Rectal smooth muscle tissue (tissue), 1 donor: ENCODE results near the gene MAP2K7.
"Not testable (repeated sequence)": the region's sequence is repeated elsewhere in the genome, so short reads cannot be mapped to it uniquely, and the experiment has no call there.

Source experiments
- H3K27ac ChIP-seq: one replicate; pipeline ENCODE4 v1.7.0; 2013; ENCODE audit warnings: low read depth, low read length, inconsistent platforms
- H3K27me3 ChIP-seq: one replicate; pipeline ENCODE4 v1.7.0; 2013; ENCODE audit warnings: low read length; ENCODE audit not compliant: control insufficient read depth, insufficient read depth
- H3K36me3 ChIP-seq: one replicate; pipeline ENCODE4 v1.7.0; 2013; ENCODE audit warnings: low read length; ENCODE audit not compliant: control insufficient read depth, insufficient read depth
- H3K4me1 ChIP-seq: one replicate; pipeline ENCODE4 v1.7.0; 2013; ENCODE audit warnings: low read length; ENCODE audit not compliant: control insufficient read depth, insufficient read depth
- H3K4me3 ChIP-seq: one replicate; pipeline ENCODE4 v1.7.0; 2013; ENCODE audit warnings: low read length
- H3K9ac ChIP-seq: one replicate; pipeline ENCODE4 v1.7.0; 2013; ENCODE audit warnings: low read length

The MAP2K7 gene

DNA sequence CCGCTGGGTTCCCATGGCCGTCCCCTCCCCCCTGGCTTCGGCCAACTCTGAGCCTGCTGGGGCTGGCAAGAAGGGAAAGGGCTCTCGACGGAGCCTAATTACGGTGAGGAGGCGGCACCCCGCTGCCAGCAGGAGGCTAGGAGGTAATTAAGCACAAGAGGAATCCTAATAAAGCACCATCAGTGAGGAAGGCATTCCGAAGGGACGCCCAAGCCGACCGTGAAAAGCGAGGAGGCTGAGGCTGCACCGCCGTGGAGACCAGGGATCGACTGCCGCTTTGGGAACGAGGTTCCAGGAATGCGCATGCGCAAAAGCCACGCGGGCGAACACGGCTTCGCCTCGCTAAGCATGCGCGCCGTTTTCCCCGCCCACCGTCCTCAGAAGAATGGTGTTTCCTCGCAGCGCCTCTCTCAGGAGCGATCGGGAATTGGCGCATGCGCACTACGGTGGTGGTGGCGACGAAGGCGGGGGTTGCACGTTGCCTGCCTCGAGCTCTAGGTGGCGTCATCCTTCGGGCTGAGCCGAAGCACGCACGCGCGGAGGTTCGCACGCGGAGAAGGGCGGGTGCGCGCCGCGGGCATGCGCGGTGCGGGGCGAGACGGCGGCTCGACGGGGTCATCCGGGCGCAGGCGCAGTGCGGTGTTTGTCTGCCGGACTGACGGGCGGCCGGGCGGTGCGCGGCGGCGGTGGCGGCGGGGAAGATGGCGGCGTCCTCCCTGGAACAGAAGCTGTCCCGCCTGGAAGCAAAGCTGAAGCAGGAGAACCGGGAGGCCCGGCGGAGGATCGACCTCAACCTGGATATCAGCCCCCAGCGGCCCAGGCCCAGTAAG is at the start of gene MAP2K7:
TSS of gene MAP2K7 (plus strand) at position 634 of the 830 bp plus-strand sequence. CDS start at position 702, 68 bp downstream.
- Histone ChIP-seq H3K9ac (peak within 1 kb of the TSS; percentile 82), H3K4me1 (peaks cover 16% of the 10 kb centered on the region), H3K4me3 (peak within 1 kb of the TSS; percentile 89), H3K27ac (peak within 1 kb of the TSS; percentile 86), H3K27me3 (no peaks in the 10 kb centered on the region), H3K36me3 (no peaks in the 10 kb centered on the region)

DNA sequence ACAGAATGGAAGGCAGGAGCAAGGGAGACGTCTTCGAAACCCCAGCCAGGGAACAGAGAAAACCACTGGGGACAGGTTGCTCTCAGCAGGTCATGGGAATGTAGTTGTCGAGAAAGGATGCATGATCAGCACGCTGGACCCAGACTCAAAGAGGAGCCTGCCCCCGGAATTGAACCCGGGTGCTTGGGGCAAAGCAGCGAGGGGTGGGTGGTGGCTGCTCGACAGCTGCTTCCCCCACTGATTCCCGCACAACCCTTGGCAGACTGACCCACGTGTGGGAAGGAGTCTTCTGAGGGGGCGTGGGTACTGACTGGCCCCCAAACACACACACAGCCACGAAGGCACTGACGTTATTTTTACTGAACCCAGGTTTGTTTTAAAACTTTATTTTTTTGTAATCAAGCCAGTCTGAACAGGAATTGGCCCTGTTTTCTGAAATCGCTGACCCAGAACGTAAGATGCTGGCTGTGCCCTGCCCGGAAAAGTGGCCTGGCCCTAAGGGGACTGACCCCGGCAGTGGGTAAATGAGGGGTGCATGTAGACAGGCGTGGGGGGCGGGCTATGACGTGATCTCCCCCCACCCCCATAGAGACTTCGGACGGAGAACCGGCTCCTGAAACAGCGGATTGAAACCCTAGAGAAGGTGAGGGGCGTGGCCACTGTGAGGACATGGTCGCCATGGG is 48.1 kb upstream of the MAP2K7 start:
- peaks cover 9% of the 10 kb centered on the region for H3K27me3 ChIP-seq
- H3K27ac ChIP-seq: no peak overlapping the region
- H3K36me3 ChIP-seq: no peaks in the 10 kb centered on the region
- H3K4me3 ChIP-seq: no peak overlapping the region
- peaks cover 4% of the 10 kb centered on the region for H3K4me1 ChIP-seq
- H3K9ac ChIP-seq: no peak overlapping the region

DNA sequence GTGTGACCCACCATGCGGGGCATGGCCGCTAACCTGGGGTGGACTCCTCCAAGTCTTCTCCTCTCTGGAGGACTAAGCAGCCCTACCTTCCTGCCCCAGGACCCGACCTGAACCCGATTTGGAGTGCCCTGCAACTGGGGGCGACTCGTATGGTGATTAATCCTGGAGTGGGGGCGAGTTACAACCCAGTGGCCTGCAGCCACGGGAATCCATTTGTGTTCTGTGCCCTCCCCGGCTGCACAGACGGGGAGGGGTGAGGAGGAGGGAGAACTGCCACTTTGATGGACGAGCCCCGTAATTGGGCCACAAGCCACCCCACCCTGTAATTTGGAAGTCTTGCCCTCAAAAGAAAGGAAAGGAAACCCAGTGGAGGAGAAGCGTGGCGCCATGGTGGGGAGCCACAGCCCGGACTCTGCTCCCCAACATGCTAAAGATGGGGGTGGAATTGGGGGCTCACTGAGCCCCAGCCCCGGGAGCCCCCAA is 47.5 kb upstream of the MAP2K7 start:
- Histone ChIP-seq H3K36me3 (no peaks in the 10 kb centered on the region), H3K4me3 (no peak overlapping the region), H3K27ac (no peak overlapping the region), H3K4me1 (peaks cover 4% of the 10 kb centered on the region), H3K9ac (no peak overlapping the region), H3K27me3 (peaks cover 14% of the 10 kb centered on the region)

DNA sequence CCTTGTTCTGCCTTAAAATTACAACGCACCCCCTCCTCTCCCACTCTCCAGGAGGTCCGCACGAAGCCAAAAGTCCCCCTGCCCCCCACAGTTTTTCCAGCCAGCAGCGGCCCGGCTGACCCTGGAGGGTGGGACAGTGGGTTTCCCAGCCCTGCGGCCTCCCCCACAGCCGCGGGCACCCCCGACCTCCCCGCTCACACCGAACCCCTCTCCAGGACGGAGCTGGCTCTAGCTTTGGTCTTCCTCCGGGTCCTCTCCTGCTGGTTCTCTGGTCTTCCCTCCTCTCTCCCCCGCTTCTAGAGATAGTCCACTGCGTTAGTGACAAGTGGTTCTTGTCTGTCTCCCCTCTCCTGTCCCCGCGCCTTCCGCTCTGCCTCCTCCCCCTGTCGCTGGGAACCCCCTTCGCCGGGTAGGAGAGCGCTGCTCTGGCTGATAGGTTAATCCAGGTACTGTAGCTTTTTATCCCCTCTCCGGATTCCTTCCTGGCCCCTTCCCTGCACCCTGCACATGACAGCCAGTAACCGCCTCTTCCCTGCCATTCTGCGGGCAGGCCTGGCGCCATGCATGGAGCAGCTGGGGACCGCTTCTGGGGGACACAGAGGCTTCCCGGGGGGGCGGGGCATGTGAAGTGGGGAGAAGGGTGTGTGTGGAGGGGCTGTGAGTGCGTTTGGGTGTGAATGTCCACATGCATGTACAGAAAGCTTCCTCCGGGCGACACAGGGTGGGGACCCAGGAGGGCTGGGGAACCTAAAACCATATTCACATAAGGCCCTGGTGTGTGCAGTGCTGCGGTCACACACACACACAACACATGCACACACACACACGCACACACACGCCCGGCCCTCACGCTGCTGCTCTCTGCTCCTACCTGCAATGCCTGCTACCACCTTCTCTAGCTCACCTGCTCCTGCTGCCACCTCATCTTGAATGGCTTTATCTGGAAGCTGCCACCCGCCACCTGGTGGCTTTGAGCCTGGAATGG is 46.7 kb upstream of the MAP2K7 start:
- Histone ChIP-seq H3K4me3 (no peak overlapping the region), H3K27me3 (peaks cover 19% of the 10 kb centered on the region), H3K4me1 (peaks cover 5% of the 10 kb centered on the region), H3K27ac (no peak overlapping the region), H3K9ac (no peak overlapping the region), H3K36me3 (no peaks in the 10 kb centered on the region)

DNA sequence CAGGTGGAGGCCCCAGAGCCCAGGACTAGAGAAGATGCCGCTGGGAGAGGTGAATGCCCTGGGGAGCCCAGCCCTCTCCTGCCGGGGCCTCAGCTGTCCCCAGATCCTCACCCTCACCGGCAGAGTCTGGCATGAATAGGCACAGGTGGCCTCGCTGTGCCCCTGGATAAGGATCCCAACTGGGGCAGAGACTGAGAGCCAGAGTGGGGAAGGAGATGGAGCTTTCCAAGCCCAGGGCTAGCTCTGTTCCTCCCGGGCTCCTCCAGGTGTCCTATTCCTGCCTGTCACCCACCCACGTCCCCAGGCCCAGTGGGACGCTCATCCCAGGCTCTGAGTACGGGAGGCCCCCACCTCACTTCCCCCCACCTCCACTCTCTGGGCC is 46.0 kb upstream of the MAP2K7 start:
- Histone ChIP-seq H3K36me3 (no peaks in the 10 kb centered on the region), H3K4me1 (peaks cover 8% of the 10 kb centered on the region), H3K27me3 (peaks cover 19% of the 10 kb centered on the region), H3K9ac (no peak overlapping the region), H3K4me3 (no peak overlapping the region), H3K27ac (no peak overlapping the region)

DNA sequence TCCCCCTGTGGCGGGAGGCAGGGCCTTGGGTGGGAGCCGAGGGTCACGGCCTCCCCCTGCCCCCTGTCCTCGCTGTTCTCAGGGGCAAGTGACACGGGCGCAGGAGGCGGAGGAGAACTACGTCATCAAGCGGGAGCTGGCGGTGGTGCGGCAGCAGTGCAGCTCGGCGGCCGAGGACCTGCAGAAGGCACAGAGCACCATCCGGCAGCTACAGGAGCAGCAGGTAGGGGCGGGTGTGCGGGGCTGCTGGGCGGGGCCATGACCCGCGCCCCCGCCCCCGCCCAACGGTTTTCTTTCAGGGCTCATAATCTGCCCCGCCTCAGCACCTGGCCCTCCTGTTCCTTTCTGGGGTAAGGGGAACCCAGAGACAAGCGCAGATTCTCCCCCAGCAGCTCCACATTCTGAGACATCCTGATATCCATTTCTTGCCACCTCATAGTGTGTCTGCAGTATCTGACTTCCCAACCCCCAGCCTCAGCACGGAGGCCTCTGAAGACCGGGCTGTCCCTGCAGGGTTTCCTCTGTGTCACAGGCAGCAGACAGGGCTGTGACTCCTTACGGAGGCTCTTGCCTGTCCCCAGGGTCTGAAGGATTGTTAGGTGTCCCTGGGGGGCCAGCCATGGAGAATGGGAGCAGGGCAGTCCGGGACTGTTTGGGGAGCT is 45.4 kb upstream of the MAP2K7 start:
- H3K4me1 ChIP-seq: peaks cover 6% of the 10 kb centered on the region
- H3K27ac ChIP-seq: no peak overlapping the region
- no peaks in the 10 kb centered on the region for H3K36me3 ChIP-seq
- no peak overlapping the region for H3K4me3 ChIP-seq
- no peak overlapping the region for H3K9ac ChIP-seq
- peaks cover 19% of the 10 kb centered on the region for H3K27me3 ChIP-seq

DNA sequence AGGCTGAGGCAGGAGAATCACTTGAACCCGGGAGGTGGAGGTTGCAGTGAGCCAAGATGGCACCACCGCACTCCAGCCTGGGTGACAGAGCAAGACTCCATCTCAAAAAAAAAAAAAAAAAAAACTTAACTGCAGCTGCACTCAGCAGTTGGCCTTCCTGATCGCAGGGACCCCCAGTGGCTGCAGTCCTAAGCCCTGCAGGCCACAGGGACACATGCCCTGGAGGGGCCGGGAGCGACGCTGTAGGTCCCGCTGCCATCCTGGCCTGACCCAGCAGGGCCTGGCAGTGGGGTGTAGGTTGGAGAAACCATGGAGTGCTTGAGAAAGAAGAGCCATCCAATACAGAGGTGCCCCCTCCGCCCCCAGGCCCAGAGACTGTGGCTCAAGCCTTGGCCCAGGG is 44.6 kb upstream of the MAP2K7 start:
- not testable (repeated sequence) for H3K27ac ChIP-seq, H3K36me3 ChIP-seq, H3K4me1 ChIP-seq, H3K9ac ChIP-seq, H3K4me3 ChIP-seq
- H3K27me3 ChIP-seq: peaks cover 19% of the 10 kb centered on the region

DNA sequence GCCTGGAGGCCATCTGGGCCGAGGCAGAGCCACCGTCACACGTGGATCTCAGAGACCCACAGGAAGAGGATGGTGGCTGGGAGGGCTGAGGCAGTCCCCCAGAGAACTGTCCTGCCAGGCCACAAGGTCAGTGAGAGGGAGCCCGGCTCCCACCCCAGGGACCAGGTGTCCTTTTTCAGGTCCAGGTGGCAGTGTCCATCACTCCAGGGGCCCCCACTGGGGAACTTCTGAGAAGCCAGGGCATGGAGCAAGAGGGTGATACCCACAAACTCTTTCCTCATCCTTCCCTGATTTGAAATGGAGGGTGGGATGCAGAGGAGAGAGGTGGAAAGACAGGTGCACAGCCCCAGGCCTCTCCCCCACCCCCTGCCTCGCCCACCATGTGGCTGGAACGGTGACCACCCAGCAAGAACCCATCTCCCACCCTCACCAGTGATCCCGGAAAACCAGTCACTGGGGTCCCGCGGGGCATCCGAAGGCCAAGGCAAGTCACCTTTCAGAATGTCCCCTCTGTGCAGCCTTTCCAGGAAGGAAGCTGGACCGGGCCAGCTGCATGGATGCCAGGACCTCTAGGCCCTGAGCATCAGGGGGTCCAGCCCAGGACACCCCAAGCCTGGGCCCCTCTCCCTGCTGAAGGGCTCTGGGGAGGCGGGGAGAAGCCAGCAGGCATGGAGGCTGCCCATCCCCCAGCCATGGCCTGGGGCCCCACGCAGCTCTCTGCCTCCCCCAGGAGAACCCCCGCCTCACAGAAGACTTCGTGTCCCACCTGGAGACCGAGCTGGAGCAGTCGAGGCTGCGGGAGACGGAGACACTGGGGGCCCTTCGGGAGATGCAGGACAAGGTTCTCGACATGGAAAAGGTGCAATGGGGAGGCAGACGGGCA is 43.6 kb upstream of the MAP2K7 start:
- Histone ChIP-seq H3K9ac (no peak overlapping the region), H3K27ac (no peak overlapping the region), H3K27me3 (peaks cover 25% of the 10 kb centered on the region), H3K36me3 (no peaks in the 10 kb centered on the region), H3K4me1 (peaks cover 4% of the 10 kb centered on the region), H3K4me3 (no peak overlapping the region)

DNA sequence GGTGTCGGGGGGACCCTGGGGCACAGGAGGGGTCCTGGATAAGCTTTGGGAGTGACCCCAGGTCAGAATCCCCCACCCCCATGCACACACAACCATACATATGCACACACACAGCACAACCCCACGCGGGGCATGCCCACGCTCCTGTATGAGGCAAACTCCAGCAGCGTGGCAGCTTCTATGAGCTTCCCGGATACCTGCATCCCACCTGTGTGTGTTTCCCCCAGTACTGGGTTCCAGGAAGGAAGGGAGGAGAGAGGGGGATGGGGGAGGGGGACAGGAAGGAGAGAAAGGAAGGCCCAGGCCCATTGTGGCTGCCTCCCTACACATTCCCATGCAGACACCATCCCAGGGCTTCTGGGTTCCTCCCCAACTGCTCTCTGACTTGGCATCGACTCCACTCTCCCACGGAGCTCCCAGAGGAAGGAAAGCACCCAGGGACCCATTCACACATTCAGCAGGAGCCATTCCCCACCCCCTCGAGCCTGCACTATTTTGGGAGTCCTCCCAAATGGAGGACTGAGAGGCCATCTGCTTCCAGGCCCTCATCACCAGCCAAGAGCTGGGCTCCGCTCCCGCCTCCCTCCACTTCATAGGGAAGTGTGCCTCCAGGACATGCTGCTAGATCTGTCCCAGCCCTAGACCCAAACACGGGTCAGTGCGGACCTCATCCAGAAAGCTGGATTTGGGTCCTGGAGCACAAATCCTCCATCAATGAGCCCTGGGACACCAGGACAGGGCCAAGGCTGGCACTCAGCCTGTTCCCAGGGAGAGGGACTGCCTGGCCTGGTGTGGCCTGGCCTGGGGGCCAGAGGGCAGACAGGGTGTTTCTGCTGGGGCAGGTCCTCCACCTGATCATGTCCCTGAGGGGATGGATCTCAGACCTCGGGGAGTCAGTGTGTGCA is 42.7 kb upstream of the MAP2K7 start:
- peaks cover 31% of the 10 kb centered on the region for H3K27me3 ChIP-seq
- H3K9ac ChIP-seq: no peak overlapping the region
- no peak overlapping the region for H3K27ac ChIP-seq
- peaks cover 4% of the 10 kb centered on the region for H3K4me1 ChIP-seq
- H3K4me3 ChIP-seq: no peak overlapping the region
- no peaks in the 10 kb centered on the region for H3K36me3 ChIP-seq

DNA sequence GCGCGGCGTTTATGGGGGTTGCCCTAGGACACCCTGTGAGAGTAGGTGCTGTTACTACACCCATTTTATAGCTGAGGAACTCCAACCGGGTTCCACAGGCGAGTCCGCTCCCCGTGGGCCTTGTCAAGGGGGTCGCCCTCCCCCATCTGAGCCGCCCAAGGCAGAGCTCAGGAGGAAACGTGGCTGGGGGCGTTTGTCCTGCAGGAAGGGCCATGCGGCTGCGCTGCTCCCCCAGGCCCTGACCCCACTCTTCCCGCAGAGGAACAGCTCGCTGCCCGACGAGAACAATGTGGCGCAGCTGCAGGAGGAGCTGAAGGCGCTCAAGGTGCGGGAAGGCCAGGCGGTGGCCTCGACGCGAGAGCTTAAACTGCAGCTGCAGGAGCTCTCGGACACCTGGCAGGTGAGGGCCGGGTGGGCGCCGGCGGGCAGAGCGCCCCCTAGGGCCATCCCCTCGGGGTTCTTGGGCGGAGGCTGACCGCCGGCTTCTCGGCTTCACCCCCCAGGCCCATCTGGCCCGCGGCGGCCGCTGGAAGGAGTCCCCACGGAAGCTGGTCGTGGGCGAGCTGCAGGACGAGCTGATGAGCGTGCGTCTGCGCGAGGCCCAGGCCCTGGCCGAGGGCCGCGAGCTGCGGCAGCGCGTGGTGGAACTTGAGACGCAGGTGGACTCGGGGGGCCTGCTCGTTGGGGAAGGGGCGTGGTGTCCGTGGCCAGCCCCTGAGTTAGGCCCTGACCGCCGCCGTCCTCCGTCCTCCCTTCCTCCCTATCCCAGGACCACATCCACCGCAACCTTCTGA is 41.9 kb upstream of the MAP2K7 start:
- no peaks in the 10 kb centered on the region for H3K36me3 ChIP-seq
- no peak overlapping the region for H3K27ac ChIP-seq
- peaks cover 4% of the 10 kb centered on the region for H3K4me1 ChIP-seq
- H3K27me3 ChIP-seq: peaks cover 33% of the 10 kb centered on the region
- H3K4me3 ChIP-seq: peak overlapping the region; percentile 46
- no peak overlapping the region for H3K9ac ChIP-seq
